ENCODE measurements around the gene EIF3A.

DNA sequence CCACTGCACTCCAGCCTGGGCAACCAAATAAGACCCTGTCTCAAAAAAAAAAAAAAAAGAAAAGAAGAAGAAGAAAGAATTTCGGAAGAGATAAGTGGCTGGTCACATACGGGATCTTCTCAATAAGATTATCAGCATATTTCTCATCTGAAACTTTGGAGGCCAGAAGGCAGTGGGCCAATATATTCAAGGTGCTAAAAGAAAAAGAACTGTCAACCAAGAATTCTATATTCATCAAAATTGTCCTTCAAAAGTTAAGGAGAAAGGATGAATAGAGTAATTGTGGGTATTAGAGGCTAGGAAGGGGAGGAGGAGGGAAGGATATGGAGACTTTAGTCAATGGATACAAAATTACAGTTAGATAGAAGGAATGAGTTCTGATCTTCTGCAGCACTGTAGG lies 95.0 kb downstream of the EIF3A start:
- TF ChIP-seq POLR2A (IDR thresholded peaks at IDR 0.05): no peak
- no peak for TF ChIP-seq CTCF (IDR thresholded peaks at IDR 0.05)
